ENCODE measurements around the gene FASTK. TPM values are rescaled to one million over a fixed set of nuclear protein-coding genes. Genes with fewer than 3 reads are reported as not detected.

The FASTK gene, protein sequence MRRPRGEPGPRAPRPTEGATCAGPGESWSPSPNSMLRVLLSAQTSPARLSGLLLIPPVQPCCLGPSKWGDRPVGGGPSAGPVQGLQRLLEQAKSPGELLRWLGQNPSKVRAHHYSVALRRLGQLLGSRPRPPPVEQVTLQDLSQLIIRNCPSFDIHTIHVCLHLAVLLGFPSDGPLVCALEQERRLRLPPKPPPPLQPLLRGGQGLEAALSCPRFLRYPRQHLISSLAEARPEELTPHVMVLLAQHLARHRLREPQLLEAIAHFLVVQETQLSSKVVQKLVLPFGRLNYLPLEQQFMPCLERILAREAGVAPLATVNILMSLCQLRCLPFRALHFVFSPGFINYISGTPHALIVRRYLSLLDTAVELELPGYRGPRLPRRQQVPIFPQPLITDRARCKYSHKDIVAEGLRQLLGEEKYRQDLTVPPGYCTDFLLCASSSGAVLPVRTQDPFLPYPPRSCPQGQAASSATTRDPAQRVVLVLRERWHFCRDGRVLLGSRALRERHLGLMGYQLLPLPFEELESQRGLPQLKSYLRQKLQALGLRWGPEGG
- total RNA-seq = 10 to 100 TPM; 70.0 to 72.7 TPM

GRCh38 chr7:151080522-151081169, at the start of gene FASTK:
TSS of gene FASTK (minus strand) at chr7:151080809. CDS start at chr7:151080766, 43 bp downstream.
- H3K9me3 Mint-ChIP-seq = no peaks in the 10 kb centered on the region
- peak within 1 kb of the TSS; percentile 88 for H3K4me3 Mint-ChIP-seq
- peak; percentile 90 for DNase-seq
- H3K4me1 Mint-ChIP-seq = peaks cover 43% of the 10 kb centered on the region
- CTCF ChIA-PET = interaction anchor here (0.8 to 1.4 kb wide), 6 partner anchors 20 to 302 kb away, joined by 3 to 9 read pairs (median 4); partner anchors contain the start of genes ABCB8 and SLC4A2
- peak within 1 kb of the TSS; percentile 74 for H3K27ac Mint-ChIP-seq
- POLR2A ChIA-PET = interaction anchor here (0.8 to 1.7 kb wide), 4 partner anchors 10 to 28 kb away, joined by 4 to 13 read pairs (median 4); partner anchors contain the start of gene SLC4A2
- H3K36me3 Mint-ChIP-seq (ENCODE audit: low read depth) = peaks cover 22% of the 10 kb centered on the region
- H3K27me3 Mint-ChIP-seq = peaks cover 9% of the 10 kb centered on the region

- ChIA-PET CTCF (interaction anchor here (1.3 kb wide), 1 partner anchor 38 kb away, joined by 3 read pairs; no protein-coding TSS in a partner anchor), POLR2A (no interaction called here)
- no peak for DNase-seq
- Mint-ChIP-seq H3K27ac (no peak overlapping the region), H3K4me3 (no peak overlapping the region), H3K4me1 (no peaks in the 10 kb centered on the region), H3K9me3 (no peaks in the 10 kb centered on the region), H3K27me3 (no peaks in the 10 kb centered on the region), H3K36me3 (ENCODE audit: low read depth) (no peaks in the 10 kb centered on the region)
These were observed 49.5 kb upstream of the FASTK start for GRCh38 chr7:151129960-151130591.

- no peaks in the 10 kb centered on the region for H3K9me3 Mint-ChIP-seq
- no peak overlapping the region for H3K4me3 Mint-ChIP-seq
- H3K4me1 Mint-ChIP-seq = no peaks in the 10 kb centered on the region
- no peaks in the 10 kb centered on the region for H3K27me3 Mint-ChIP-seq
- no peak overlapping the region for H3K27ac Mint-ChIP-seq
- POLR2A ChIA-PET = interaction anchor here (1.0 kb wide), 1 partner anchor 12 kb away, joined by 3 read pairs; no protein-coding TSS in a partner anchor
- DNase-seq = no peak
- CTCF ChIA-PET = interaction anchor here (1.3 kb wide), 1 partner anchor 39 kb away, joined by 3 read pairs; no protein-coding TSS in a partner anchor
- H3K36me3 Mint-ChIP-seq (ENCODE audit: low read depth) = no peaks in the 10 kb centered on the region
These were observed 48.7 kb upstream of the FASTK start for GRCh38 chr7:151129117-151129959.

DNA sequence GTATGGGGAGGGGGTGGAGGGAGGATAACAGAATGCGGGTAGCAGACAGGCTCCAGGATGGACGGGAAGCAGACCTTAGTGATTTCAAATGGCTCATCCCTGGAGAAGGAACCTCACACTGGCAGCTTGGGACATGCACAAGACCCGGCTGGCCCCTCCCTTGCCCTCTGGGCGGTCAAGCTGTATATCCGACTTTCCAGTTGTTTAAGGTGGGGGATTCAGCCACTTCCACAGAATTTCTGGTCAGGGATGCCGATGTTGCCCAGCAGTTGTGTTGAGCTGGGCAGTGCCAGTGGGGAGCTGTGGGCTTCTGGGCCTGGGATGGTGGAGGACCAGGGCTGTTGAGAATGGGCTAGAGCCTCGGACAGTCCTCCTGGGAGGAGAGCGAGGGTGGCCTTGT, 48.1 kb upstream of the FASTK start:
- Mint-ChIP-seq H3K4me1 (peaks cover 2% of the 10 kb centered on the region), H3K27ac (no peak overlapping the region), H3K36me3 (ENCODE audit: low read depth) (no peaks in the 10 kb centered on the region), H3K9me3 (no peaks in the 10 kb centered on the region), H3K27me3 (no peaks in the 10 kb centered on the region), H3K4me3 (no peak overlapping the region)
- CTCF ChIA-PET = no interaction called here
- no peak for DNase-seq
- POLR2A ChIA-PET = interaction anchor here (1.0 kb wide), 1 partner anchor 11 kb away, joined by 3 read pairs; no protein-coding TSS in a partner anchor

DNA sequence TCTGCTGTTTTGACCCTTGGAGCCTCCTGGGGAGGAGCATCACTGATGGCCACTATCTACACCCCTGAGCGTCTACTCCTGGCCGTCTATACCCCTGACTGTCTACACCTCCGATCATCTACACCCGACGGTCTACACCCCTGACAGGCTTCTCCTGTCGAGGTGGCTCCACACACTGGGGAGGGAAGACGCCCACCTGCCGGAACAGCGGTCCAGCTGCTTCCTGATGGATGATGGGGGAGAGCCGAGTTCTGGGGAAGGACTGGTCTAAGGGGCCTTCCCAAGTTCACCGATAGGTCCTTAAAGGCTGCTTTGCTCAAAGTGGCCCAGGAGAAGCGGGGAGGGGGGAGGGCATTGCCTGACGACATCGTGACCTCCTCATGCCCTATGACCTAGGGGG, 47.5 kb upstream of the FASTK start:
- H3K9me3 Mint-ChIP-seq = no peaks in the 10 kb centered on the region
- H3K27me3 Mint-ChIP-seq = no peaks in the 10 kb centered on the region
- H3K4me1 Mint-ChIP-seq = peaks cover 2% of the 10 kb centered on the region
- peaks cover 2% of the 10 kb centered on the region for H3K36me3 Mint-ChIP-seq (ENCODE audit: low read depth)
- no peak overlapping the region for H3K4me3 Mint-ChIP-seq
- ChIA-PET POLR2A (interaction anchor here (0.6 kb wide), 1 partner anchor 187 kb away, joined by 3 read pairs; no protein-coding TSS in a partner anchor), CTCF (no interaction called here)
- DNase-seq = no peak
- no peak overlapping the region for H3K27ac Mint-ChIP-seq

- Mint-ChIP-seq H3K9me3 (no peaks in the 10 kb centered on the region), H3K36me3 (ENCODE audit: low read depth) (peaks cover 2% of the 10 kb centered on the region), H3K4me3 (no peak overlapping the region), H3K27me3 (no peaks in the 10 kb centered on the region), H3K4me1 (peaks cover 2% of the 10 kb centered on the region), H3K27ac (no peak overlapping the region)
- CTCF ChIA-PET = no interaction called here
- DNase-seq = no peak
- POLR2A ChIA-PET = interaction anchor here (1.0 kb wide), 1 partner anchor 106 kb away, joined by 3 read pairs; the partner anchor contains the start of gene CHPF2
These were observed 46.0 kb upstream of the FASTK start for GRCh38 chr7:151126491-151127137.

GRCh38 chr7:151125846-151126481, 45.4 kb upstream of the FASTK start:
- Mint-ChIP-seq H3K4me1 (peaks cover 2% of the 10 kb centered on the region), H3K4me3 (no peak overlapping the region), H3K27me3 (no peaks in the 10 kb centered on the region), H3K9me3 (no peaks in the 10 kb centered on the region), H3K36me3 (ENCODE audit: low read depth) (peaks cover 2% of the 10 kb centered on the region), H3K27ac (no peak overlapping the region)
- ChIA-PET POLR2A (no interaction called here), CTCF (interaction anchor here (1.0 kb wide), 1 partner anchor 15 kb away, joined by 3 read pairs; no protein-coding TSS in a partner anchor)
- no peak for DNase-seq

GRCh38 chr7:151125470-151125845, 44.8 kb upstream of the FASTK start:
- POLR2A ChIA-PET = no interaction called here
- Mint-ChIP-seq H3K9me3 (no peaks in the 10 kb centered on the region), H3K27ac (no peak overlapping the region), H3K4me3 (no peak overlapping the region), H3K36me3 (ENCODE audit: low read depth) (peaks cover 4% of the 10 kb centered on the region), H3K4me1 (peaks cover 2% of the 10 kb centered on the region), H3K27me3 (no peaks in the 10 kb centered on the region)
- DNase-seq = no peak
- CTCF ChIA-PET = interaction anchor here (1.0 kb wide), 1 partner anchor 16 kb away, joined by 3 read pairs; no protein-coding TSS in a partner anchor

DNA sequence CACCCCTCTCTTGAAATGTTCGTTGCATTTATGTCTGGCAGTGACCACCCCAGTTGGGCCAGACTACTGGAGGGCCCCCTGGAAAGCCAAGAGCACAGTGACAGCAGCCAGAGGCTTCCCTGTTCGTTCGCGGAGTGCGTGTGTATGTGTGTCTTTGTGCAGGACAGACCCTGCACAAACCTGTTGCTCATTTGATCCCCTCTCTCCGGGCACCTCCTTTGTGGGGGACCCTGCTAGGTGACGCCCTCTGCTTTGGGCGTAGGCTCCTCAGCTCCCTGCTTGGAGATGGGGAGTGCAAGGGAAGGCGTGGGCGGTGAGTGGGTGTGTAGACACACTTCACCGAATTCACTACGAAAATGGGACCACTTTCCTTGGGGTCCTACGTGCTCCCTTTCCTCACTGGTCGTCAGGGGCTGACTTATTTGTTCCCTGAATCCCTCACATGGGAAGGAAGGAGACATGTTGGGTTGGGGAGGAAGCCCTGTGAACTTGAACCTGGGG, 44.3 kb upstream of the FASTK start:
- peaks cover 8% of the 10 kb centered on the region for H3K36me3 Mint-ChIP-seq (ENCODE audit: low read depth)
- POLR2A ChIA-PET = no interaction called here
- no peak overlapping the region for H3K4me3 Mint-ChIP-seq
- H3K4me1 Mint-ChIP-seq = peaks cover 2% of the 10 kb centered on the region
- DNase-seq = no peak
- H3K9me3 Mint-ChIP-seq = no peaks in the 10 kb centered on the region
- no peaks in the 10 kb centered on the region for H3K27me3 Mint-ChIP-seq
- CTCF ChIA-PET = interaction anchor here (1.0 to 1.7 kb wide), 12 partner anchors 10 to 180 kb away, joined by 3 to 29 read pairs (median 6); no protein-coding TSS in a partner anchor
- H3K27ac Mint-ChIP-seq = no peak overlapping the region

GRCh38 chr7:151124481-151124880, 43.9 kb upstream of the FASTK start:
- POLR2A ChIA-PET = interaction anchor here (1.0 kb wide), 2 partner anchors 119 to 134 kb away, joined by 3 to 4 read pairs; no protein-coding TSS in a partner anchor
- CTCF ChIA-PET = interaction anchor here (0.7 to 1.7 kb wide), 26 partner anchors 9 to 227 kb away, joined by 3 to 29 read pairs (median 5); partner anchors contain the start of genes ABCB8, ABCF2 and SMARCD3
- H3K27me3 Mint-ChIP-seq = no peaks in the 10 kb centered on the region

More at GRCh38 chr7:151124481-151124880, 43.9 kb upstream of the FASTK start:
- DNase-seq = no peak
- Mint-ChIP-seq H3K4me3 (no peak overlapping the region), H3K36me3 (ENCODE audit: low read depth) (peaks cover 8% of the 10 kb centered on the region), H3K27ac (no peak overlapping the region), H3K9me3 (no peaks in the 10 kb centered on the region), H3K4me1 (peaks cover 2% of the 10 kb centered on the region)
